Suprapubic skin (tissue), 4 donors: ENCODE data around the gene HOXB8. TPM values are rescaled to one million over a fixed set of nuclear protein-coding genes. Genes with fewer than 3 reads are reported as not detected.

Source experiments
- DNase-seq, 2 donors: peaks; one replicate each; pipeline ENCODE4 v3.0.0-alpha.2; 2019; ENCODE audit warnings: low spot score in 2 of 2
- H3K27ac ChIP-seq: fragments of 200-600 bp; sonication (generic); one replicate; pipeline ENCODE4 v1.5.1; 2019
- H3K27me3 ChIP-seq: fragments of 200-600 bp; sonication (generic); one replicate; pipeline ENCODE4 v1.5.1; 2019
- H3K36me3 ChIP-seq: fragments of 200-600 bp; sonication (generic); one replicate; pipeline ENCODE4 v1.5.1; 2019
- H3K4me1 ChIP-seq: fragments of 200-600 bp; sonication (generic); one replicate; pipeline ENCODE4 v1.5.1; 2019
- H3K4me3 ChIP-seq: fragments of 200-600 bp; sonication (generic); one replicate; pipeline ENCODE4 v1.5.1; 2019; ENCODE audit warnings: mild to moderate bottlenecking
- H3K9me3 ChIP-seq: fragments of 200-600 bp; sonication (generic); one replicate; pipeline ENCODE4 v1.5.1; 2019
- EP300 ChIP-seq: sonication (generic); formaldehyde crosslinking; IDR thresholded peaks from one replicate; pipeline ENCODE4 v1.6.1; 2017; ENCODE audit warnings: antibody characterized with exemption
- POLR2A ChIP-seq, 2 donors: fragments of 450-650 bp; IDR thresholded peaks; one replicate each; pipeline ENCODE4 v1.6.1; 2017; ENCODE audit warnings: antibody characterized with exemption in 2 of 2, mild to moderate bottlenecking in 2 of 2, moderate library complexity in 2 of 2
- POLR2AphosphoS5 ChIP-seq, 3 donors: sonication (generic); formaldehyde crosslinking; IDR thresholded peaks; one replicate each; pipeline ENCODE4 v1.6.1; 2017; ENCODE audit warnings: antibody characterized with exemption in 3 of 3
- whole genome bisulfite sequencing: methylation state at CpG from one replicate; pipeline ENCODE4 v1.1.5; 2018; 5-methylcytosine and 5-hydroxymethylcytosine counted together
- total RNA-seq, 4 donors: library from RNA; depleted of rRNA; stranded (reverse); fragments of >200 nt; gene quantifications; one replicate each; pipeline ENCODE4 v1.1.0, GENCODE V29; 2016
- TF ChIP-seq, protein P1 (sequence below), 2 donors: fragments of 200-600 bp in 1 of 2; fragments of 450-650 bp in 1 of 2; sonication (generic) in 1 of 2; IDR thresholded peaks; one replicate each; pipeline ENCODE4 v1.5.1; 2016 to 2019; ENCODE audit warnings: antibody characterized with exemption in 2 of 2, mild to moderate bottlenecking in 1 of 2, moderate library complexity in 1 of 2

Gene HOXB8
- total RNA-seq, 4 donors from 2014 or later = not detected

DNA sequence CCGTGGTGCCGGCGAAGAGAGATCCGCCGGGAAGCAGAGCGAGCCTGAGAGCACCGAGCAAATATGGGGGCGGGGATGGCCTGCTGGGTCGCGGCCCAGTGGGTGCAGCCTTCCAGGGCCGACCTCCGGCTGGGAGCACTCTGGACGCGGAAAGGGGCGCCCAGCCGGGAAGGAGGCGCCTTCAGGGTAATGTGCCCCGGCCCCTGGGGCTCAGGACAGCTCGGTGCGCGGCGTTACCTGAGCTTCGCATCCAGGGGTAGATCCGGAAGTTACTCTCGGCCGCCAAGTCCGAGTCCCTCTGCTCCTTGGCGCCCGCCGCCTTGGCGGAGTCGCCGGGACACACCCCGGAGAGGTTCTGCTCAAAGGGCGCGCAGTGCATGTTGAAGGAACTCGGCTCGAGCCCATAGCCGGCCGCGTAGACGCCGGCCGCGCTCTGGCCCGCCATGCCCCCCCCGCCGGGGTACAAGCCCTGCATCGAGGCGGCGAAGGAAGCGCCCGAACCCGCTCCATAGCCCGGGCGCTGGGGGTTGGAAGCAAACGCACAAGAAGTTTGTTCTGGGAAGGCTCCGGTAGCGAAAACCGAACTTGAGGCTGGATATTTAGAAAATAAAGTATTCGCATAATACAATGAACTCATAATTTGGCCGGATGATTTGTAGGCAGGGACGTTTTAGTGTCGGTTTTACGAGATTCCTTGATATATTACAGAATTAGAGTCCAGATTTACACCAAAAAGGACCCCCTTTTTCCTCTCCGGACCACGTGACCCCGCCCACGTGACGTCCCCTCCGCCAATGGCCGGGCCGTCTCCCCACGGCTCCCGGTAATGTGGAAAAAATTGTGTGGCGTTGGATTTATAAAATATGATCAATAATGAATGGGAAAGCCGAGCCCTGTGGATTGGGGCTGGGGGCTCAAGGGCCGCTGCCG, 4.5 kb downstream of the HOXB8 start, which contains the start of gene HOXB7:
HOXB7 (minus strand) TSS at position 736 of the 930 bp plus-strand sequence; CDS start at position 637, 99 bp downstream.
- Histone ChIP-seq H3K36me3 (no peaks in the 10 kb centered on the region), H3K27me3 (peaks cover 55% of the 10 kb centered on the region), H3K4me1 (peaks cover 60% of the 10 kb centered on the region), H3K4me3 (peak within 1 kb of the TSS; percentile 88), H3K9me3 (no peaks in the 10 kb centered on the region), H3K27ac (peak within 1 kb of the TSS; percentile 88)
- DNase-seq = peak; percentile 91 to 92
- WGBS = 2% methylated on average over 48 of the region's 79 CpGs
- TF ChIP-seq, protein P1, sequence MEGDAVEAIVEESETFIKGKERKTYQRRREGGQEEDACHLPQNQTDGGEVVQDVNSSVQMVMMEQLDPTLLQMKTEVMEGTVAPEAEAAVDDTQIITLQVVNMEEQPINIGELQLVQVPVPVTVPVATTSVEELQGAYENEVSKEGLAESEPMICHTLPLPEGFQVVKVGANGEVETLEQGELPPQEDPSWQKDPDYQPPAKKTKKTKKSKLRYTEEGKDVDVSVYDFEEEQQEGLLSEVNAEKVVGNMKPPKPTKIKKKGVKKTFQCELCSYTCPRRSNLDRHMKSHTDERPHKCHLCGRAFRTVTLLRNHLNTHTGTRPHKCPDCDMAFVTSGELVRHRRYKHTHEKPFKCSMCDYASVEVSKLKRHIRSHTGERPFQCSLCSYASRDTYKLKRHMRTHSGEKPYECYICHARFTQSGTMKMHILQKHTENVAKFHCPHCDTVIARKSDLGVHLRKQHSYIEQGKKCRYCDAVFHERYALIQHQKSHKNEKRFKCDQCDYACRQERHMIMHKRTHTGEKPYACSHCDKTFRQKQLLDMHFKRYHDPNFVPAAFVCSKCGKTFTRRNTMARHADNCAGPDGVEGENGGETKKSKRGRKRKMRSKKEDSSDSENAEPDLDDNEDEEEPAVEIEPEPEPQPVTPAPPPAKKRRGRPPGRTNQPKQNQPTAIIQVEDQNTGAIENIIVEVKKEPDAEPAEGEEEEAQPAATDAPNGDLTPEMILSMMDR (IDR thresholded peaks at IDR 0.05) = no peak
- no peak for TF ChIP-seq POLR2A (IDR thresholded peaks at IDR 0.05)
- no peak for TF ChIP-seq EP300
- no peak for TF ChIP-seq POLR2AphosphoS5 (IDR thresholded peaks at IDR 0.05)

DNA sequence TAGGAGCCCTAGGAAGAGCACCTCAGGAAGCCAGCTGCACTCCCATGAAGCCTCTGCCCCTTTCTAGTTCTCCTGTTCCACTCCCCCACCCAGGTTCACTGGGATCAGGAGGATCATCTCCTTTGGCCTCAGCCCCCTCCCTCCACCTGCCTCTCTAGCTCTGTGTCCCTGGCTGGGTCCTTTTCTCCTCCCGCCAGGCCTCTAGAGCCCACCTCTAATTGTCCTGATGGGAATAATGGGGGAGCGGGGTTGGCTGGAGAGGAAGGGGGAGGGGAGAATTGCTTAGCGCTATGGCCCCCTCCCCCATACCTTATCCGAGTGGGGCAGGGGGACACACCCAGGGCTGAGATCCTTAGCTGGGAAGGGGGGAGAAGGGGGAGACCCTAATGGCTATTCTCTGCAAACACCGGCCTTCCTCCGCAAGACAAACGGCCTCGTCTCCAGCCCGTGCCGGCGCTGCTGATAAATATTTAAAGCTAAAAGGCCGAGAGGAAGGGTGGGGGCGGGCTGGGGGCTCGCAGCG, 5.3 kb downstream of the HOXB8 start:
- 8% methylated on average over 15 of the region's 15 CpGs for WGBS
- peaks cover 53% of the 10 kb centered on the region for H3K27me3 ChIP-seq
- H3K9me3 ChIP-seq = no peaks in the 10 kb centered on the region
- H3K4me3 ChIP-seq = peak overlapping the region; percentile 88
- TF ChIP-seq POLR2AphosphoS5 (IDR thresholded peaks at IDR 0.05) (no peak), POLR2A (IDR thresholded peaks at IDR 0.05) (no peak), EP300 (no peak)
- TF ChIP-seq, protein P1 (IDR thresholded peaks at IDR 0.05) = no peak
- H3K4me1 ChIP-seq = peaks cover 59% of the 10 kb centered on the region
- peak overlapping the region; percentile 88 for H3K27ac ChIP-seq
- no peak for DNase-seq
- no peaks in the 10 kb centered on the region for H3K36me3 ChIP-seq

DNA sequence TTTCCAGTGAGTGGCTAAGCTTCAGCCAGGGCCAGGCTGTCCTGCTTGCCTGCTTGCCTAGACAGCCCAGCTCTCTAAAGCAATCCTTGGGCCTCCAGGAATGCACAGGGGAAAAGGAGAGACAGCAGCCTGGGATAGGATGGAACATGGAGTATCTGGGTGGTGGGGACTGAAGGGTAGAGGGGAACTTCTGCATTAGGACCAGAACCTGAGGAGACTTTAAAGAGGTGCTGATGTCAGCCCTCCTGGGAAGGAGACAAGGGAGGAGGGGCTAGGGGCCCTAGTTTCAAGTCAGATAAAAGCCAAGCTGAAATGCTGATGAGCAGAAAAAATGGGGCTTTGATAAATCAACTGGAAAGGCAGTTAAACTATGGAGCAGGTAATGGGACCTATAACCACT, 6.1 kb downstream of the HOXB8 start:
- H3K4me3 ChIP-seq = no peak overlapping the region

DNA sequence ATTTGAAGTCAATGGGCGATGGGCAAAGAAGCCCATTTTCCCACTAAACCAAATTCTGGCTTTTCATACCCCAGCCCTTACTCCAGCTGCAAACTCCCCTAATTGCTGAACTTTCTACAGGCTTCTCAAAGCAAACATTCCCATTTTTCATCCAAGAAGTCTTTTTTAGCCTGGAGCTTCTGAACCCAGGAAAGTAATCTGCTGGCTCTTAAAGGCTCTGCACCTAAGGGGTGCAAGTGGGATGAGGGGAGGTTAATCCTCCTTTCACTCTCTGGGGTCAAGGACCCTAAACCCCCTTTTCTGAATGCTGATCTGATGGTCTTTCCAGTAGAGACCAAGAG, 6.6 kb downstream of the HOXB8 start:
- DNase-seq = no peak
- Histone ChIP-seq H3K36me3 (no peaks in the 10 kb centered on the region), H3K27me3 (peaks cover 49% of the 10 kb centered on the region), H3K9me3 (no peaks in the 10 kb centered on the region), H3K4me1 (peaks cover 51% of the 10 kb centered on the region), H3K4me3 (no peak overlapping the region), H3K27ac (no peak overlapping the region)
- TF ChIP-seq POLR2A (IDR thresholded peaks at IDR 0.05) = no peak
- no peak for TF ChIP-seq EP300
- TF ChIP-seq POLR2AphosphoS5 (IDR thresholded peaks at IDR 0.05) = no peak
- TF ChIP-seq, protein P1 (IDR thresholded peaks at IDR 0.05) = no peak
- WGBS = 95% methylated on average over 1 of the region's 1 CpG

More for the DNA sequence above, 6.1 kb downstream of the HOXB8 start:
- no peak for TF ChIP-seq POLR2A (IDR thresholded peaks at IDR 0.05)
- TF ChIP-seq, protein P1 (IDR thresholded peaks at IDR 0.05) = no peak
- TF ChIP-seq POLR2AphosphoS5 (IDR thresholded peaks at IDR 0.05) = no peak
- no peak for TF ChIP-seq EP300
- Histone ChIP-seq H3K9me3 (no peaks in the 10 kb centered on the region), H3K36me3 (no peaks in the 10 kb centered on the region), H3K27me3 (peaks cover 50% of the 10 kb centered on the region), H3K4me1 (peaks cover 51% of the 10 kb centered on the region), H3K27ac (no peak overlapping the region)
- DNase-seq = no peak
